AG04450 (cell line): ENCODE data around the gene TKTL2. TPM values are rescaled to one million over a fixed set of nuclear protein-coding genes. Genes with fewer than 3 reads are reported as not detected.
A peak's percentile ranks its signal among the peaks of the same experiment; 100 is the strongest.

Source experiments
- CTCF ChIA-PET: fragments of 300-600, 350-600 bp; formaldehyde crosslinking; extraction: SDS; loops from one replicate; lab custom pipeline; 2022; ENCODE audit warnings: antibody characterized with exemption, inconsistent platforms; lab: Charles Lee
- POLR2A ChIA-PET: fragments of 350-600 bp; formaldehyde crosslinking; extraction: SDS; loops from one replicate; lab custom pipeline; 2021; ENCODE audit warnings: antibody characterized with exemption, inconsistent platforms; lab: Yijun Ruan, JAX
- DNase-seq: peaks from one replicate; pipeline ENCODE4 v3.0.0-alpha.2; 2011; ENCODE audit warnings: low read depth, low spot score
- H3K27ac ChIP-seq: one replicate; pipeline ENCODE4 v1.5.1; 2012; ENCODE audit warnings: low read depth, low read length, control low read depth
- H3K27me3 ChIP-seq: one replicate; pipeline ENCODE4 v1.6.0; 2012; ENCODE audit warnings: low read length; ENCODE audit not compliant: control insufficient read depth, insufficient read depth
- H3K4me3 ChIP-seq: 2 replicates; pipeline ENCODE4 v1.5.1; 2011; ENCODE audit warnings: mild to moderate bottlenecking, low read depth, low read length, control low read depth
- H3K9me3 ChIP-seq: 2 replicates; pipeline ENCODE4 v1.5.1; 2012; ENCODE audit warnings: low read length; ENCODE audit not compliant: control insufficient read depth, insufficient read depth
- CTCF ChIP-seq: IDR thresholded peaks from 2 replicates; pipeline ENCODE4 v1.5.1; 2011; ENCODE audit warnings: low read depth, low read length, control low read depth, inconsistent platforms
- polyA plus RNA-seq: library from polyadenylated mRNA; depleted of rRNA; stranded (reverse); fragments of >200 nt; gene quantifications from 2 replicates; pipeline ENCODE4 v1.2.3, GENCODE V29; 2011

The TKTL2 gene
- polyA plus RNA-seq, 1 experiment: not detected

DNA sequence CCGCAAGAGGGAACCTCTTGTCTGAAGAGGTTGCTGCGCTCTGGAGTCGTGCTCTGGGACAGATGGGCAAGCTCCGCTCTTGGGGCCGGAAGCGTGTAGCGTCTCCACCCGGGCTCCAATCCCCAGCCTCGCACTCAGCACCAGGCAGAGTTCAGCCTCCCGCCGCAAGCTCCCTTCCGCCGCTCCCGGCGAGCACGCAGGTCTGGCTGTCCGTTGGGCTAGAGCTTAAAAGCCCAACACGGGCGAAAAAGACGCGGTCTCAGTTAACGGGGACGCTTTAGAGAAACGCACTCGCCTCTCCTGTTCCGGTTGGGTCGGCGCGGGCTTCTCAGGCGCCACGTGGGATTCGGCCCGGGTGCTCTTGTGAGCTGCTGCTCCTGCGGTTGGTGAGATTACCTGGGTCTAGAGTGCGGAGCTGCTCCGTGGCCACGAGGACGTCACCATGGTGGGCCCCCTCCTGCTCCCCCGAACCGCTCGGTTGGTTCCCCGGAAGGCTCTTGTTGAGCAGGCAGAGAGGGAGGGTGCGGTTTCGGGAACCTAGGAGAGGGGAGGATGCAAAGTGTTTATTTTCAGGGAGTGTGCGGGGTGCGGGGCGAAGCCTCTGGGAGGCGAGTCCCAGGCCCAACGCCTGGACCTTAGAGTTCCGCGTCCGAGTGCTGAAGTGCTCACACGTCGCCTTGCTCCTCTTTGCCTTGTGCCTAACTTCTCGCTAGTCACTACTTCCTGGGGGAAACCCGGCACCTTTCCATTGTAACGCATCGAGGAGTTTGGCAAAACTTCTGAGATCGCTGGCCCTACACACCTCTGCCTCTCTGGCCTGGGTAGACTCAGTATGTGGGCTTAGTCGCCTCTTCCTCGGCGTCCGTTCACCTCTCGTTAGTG lies 21.0 kb upstream of the TKTL2 start, which contains the start of gene TMA16:
Gene TMA16, plus strand, starts transcription at position 331 of the 882 bp plus-strand sequence. Its CDS starts 112 bp downstream, at position 443.
- CTCF ChIA-PET: interaction anchor here (0.6 to 3.4 kb wide), 9 partner anchors 9 to 386 kb away, joined by 3 to 43 read pairs (median 5); no protein-coding TSS in a partner anchor
- TF ChIP-seq CTCF: no peak
- POLR2A ChIA-PET: interaction anchor here (0.6 to 2.5 kb wide), 13 partner anchors 9 to 1571 kb away, joined by 3 to 41 read pairs (median 4); no protein-coding TSS in a partner anchor

GRCh38 chr4:163493643-163494359 lies 20.2 kb upstream of the TKTL2 start:
- no peaks in the 10 kb centered on the region for H3K9me3 ChIP-seq
- peak overlapping the region; percentile 91 for H3K4me3 ChIP-seq
- TF ChIP-seq CTCF: no peak
- peak overlapping the region; percentile 95 for H3K27ac ChIP-seq
- ChIA-PET POLR2A (interaction anchor here (0.6 to 2.5 kb wide), 13 partner anchors 8 to 1572 kb away, joined by 3 to 41 read pairs (median 4); no protein-coding TSS in a partner anchor), CTCF (interaction anchor here (0.5 to 3.4 kb wide), 11 partner anchors 8 to 1604 kb away, joined by 3 to 43 read pairs (median 5); no protein-coding TSS in a partner anchor)
- no peak for DNase-seq
- H3K27me3 ChIP-seq: no peaks in the 10 kb centered on the region

More for the DNA sequence above, 21.0 kb upstream of the TKTL2 start, which contains the start of gene TMA16:
- Histone ChIP-seq H3K27ac (peak within 1 kb of the TSS; percentile 95), H3K9me3 (no peaks in the 10 kb centered on the region), H3K27me3 (no peaks in the 10 kb centered on the region), H3K4me3 (peak within 1 kb of the TSS; percentile 91)
- DNase-seq: peak; percentile 87

DNA sequence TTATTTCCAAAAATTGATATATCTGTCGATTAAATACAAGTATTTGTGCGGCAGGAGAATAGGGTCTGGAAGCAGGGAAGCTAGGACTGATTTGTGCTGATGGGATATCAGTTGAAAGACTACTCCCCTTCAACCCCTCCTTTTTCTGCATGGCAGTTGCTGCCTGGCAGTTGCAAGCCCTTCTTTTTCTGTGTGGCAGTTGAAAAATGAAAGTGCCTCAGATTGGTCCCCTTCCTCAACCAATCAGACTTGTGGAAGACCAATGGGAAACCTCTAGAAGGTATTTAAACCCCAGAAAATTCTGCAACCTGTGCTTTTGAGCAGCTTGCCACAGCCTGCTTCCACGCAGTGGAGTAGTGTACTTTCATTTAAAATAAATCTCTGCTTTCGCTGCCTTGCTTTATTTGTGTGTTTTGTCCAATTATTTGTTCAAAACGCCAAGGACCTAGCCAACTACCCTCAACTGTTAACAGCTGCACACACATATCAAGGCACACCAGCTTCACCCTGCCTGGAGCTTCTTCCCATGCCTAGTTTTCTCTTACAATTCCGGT lies 19.5 kb upstream of the TKTL2 start:
- H3K27ac ChIP-seq: no peak overlapping the region
- no peak overlapping the region for H3K4me3 ChIP-seq
- H3K27me3 ChIP-seq: no peaks in the 10 kb centered on the region
- CTCF ChIA-PET: interaction anchor here (1.2 to 3.4 kb wide), 6 partner anchors 9 to 62 kb away, joined by 3 to 43 read pairs (median 6); no protein-coding TSS in a partner anchor
- no peak for TF ChIP-seq CTCF
- no peaks in the 10 kb centered on the region for H3K9me3 ChIP-seq
- DNase-seq: no peak
- POLR2A ChIA-PET: interaction anchor here (1.8 to 2.5 kb wide), 2 partner anchors 21 to 49 kb away, joined by 7 to 41 read pairs; no protein-coding TSS in a partner anchor

- POLR2A ChIA-PET: no interaction called here
- Histone ChIP-seq H3K9me3 (no peaks in the 10 kb centered on the region), H3K27ac (no peak overlapping the region), H3K4me3 (no peak overlapping the region), H3K27me3 (no peaks in the 10 kb centered on the region)
- no peak for TF ChIP-seq CTCF
- no peak for DNase-seq
- CTCF ChIA-PET: interaction anchor here (1.0 kb wide), 1 partner anchor 59 kb away, joined by 11 read pairs; no protein-coding TSS in a partner anchor
These were observed 16.4 kb upstream of the TKTL2 start for GRCh38 chr4:163489929-163490328.
